Ishikawa (cell line): Measurements from ENCODE around the gene RNF25.

Experiments
- CEBPB ChIP-seq: IDR thresholded peaks from 2 replicates; pipeline ENCODE4 v1.6.1; 2012
- CREB1 ChIP-seq: IDR thresholded peaks from 2 replicates; pipeline ENCODE4 v1.6.1; 2012; ENCODE audit warnings: low read depth
- EGR1 ChIP-seq: IDR thresholded peaks from 2 replicates; pipeline ENCODE4 v1.6.1; 2012
- EP300 ChIP-seq: IDR thresholded peaks from 2 replicates; pipeline ENCODE4 v1.6.1; 2012; ENCODE audit warnings: borderline replicate concordance
- FOXM1 ChIP-seq: IDR thresholded peaks from 2 replicates; pipeline ENCODE4 v1.6.1; 2012; ENCODE audit warnings: low read depth, borderline replicate concordance
- MAX ChIP-seq: IDR thresholded peaks from 2 replicates; pipeline ENCODE4 v1.6.1; 2012
- NFIC ChIP-seq: IDR thresholded peaks from 2 replicates; pipeline ENCODE4 v1.6.1; 2012
- RAD21 ChIP-seq: IDR thresholded peaks from 2 replicates; pipeline ENCODE4 v1.6.1; 2012; ENCODE audit warnings: low read depth
- REST ChIP-seq: IDR thresholded peaks from 2 replicates; pipeline ENCODE4 v1.6.1; 2012; ENCODE audit warnings: low read depth, mild to moderate bottlenecking
- TAF1 ChIP-seq: IDR thresholded peaks from 2 replicates; pipeline ENCODE4 v1.6.1; 2012; ENCODE audit warnings: low read depth, mild to moderate bottlenecking
- TCF12 ChIP-seq: IDR thresholded peaks from 2 replicates; pipeline ENCODE4 v1.6.1; 2012; ENCODE audit warnings: low read depth
- TEAD4 ChIP-seq: IDR thresholded peaks from 2 replicates; pipeline ENCODE4 v1.6.1; 2012
- USF1 ChIP-seq: IDR thresholded peaks from 2 replicates; pipeline ENCODE4 v1.6.1; 2012
- YY1 ChIP-seq: IDR thresholded peaks from 2 replicates; pipeline ENCODE4 v1.6.1; 2012; ENCODE audit warnings: low read depth
- ZBTB7A ChIP-seq: IDR thresholded peaks from 2 replicates; pipeline ENCODE4 v1.6.1; 2012; ENCODE audit warnings: low read depth

Gene RNF25

GRCh38 chr2:218701806-218702205 lies 30.0 kb upstream of the RNF25 start:
- TF ChIP-seq FOXM1 (no peak), USF1 (no peak), TEAD4 (no peak), REST (no peak), EGR1 (no peak), CEBPB (no peak), RAD21 (no peak), NFIC (no peak), TAF1 (no peak), TCF12 (no peak), ZBTB7A (no peak), CREB1 (no peak), EP300 (no peak)

- TF ChIP-seq TAF1 (no peak), CEBPB (no peak), EP300 (no peak), RAD21 (no peak), CREB1 (no peak), ZBTB7A (no peak), FOXM1 (no peak), YY1 (no peak), TCF12 (no peak), MAX (no peak), EGR1 (no peak), USF1 (no peak), TEAD4 (no peak), REST (no peak)
Observed at GRCh38 chr2:218698885-218699284, 27.1 kb upstream of the RNF25 start.

GRCh38 chr2:218694405-218695145 lies 22.8 kb upstream of the RNF25 start:
- TF ChIP-seq ZBTB7A (no peak), RAD21 (no peak), CEBPB (no peak)

GRCh38 chr2:218691234-218691633 lies 19.4 kb upstream of the RNF25 start:
- TF ChIP-seq TAF1 (no peak), CEBPB (no peak), FOXM1 (no peak), YY1 (no peak), MAX (no peak), USF1 (no peak), TCF12 (no peak), EP300 (no peak), RAD21 (no peak), REST (no peak), CREB1 (no peak), ZBTB7A (no peak), EGR1 (no peak), TEAD4 (no peak), NFIC (no peak)
